Activated naive CD4-positive, alpha-beta T cell treated with anti-CD3 and anti-CD28 coated beads, Interleukin-2, amount 50 U/mL, for 24 hours (primary cell): ENCODE data around the gene RASGRP1.

Source experiments
- H3K27ac Mint-ChIP-seq: one replicate; pipeline ENCODE4 v1.8.0; 2021; ENCODE audit warnings: mild to moderate bottlenecking, mixed read lengths
- H3K27me3 Mint-ChIP-seq: one replicate; pipeline ENCODE4 v1.8.0; 2021; ENCODE audit warnings: mixed read lengths
- H3K36me3 Mint-ChIP-seq: one replicate; pipeline ENCODE4 v1.8.0; 2021; ENCODE audit warnings: mixed read lengths
- H3K4me1 Mint-ChIP-seq: one replicate; pipeline ENCODE4 v1.8.0; 2021; ENCODE audit warnings: mixed read lengths
- H3K4me3 Mint-ChIP-seq: one replicate; pipeline ENCODE4 v1.8.0; 2021; ENCODE audit warnings: mild to moderate bottlenecking, mixed read lengths
- H3K9me3 Mint-ChIP-seq: one replicate; pipeline ENCODE4 v1.8.0; 2021; ENCODE audit warnings: mixed read lengths

RASGRP1 gene

DNA sequence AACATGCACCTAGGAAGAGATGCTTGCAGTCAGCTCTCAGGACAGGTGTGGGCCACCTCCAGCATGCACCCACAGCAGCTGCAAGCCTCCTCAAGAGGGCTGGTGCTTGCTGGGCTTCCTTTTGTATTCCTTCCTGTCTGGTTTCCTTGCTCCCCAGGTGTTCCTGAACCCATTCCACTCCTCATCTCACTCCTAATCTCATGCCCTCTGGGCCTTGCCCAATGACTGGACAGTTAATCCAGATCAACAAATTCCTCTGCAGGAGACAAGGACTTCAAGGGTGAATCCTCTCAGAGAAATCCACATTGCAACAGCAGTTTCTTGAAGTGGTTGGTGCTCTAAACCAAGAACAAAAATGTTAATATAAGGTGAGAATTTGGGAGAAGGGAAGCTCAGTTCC, 30.7 kb downstream of the RASGRP1 start:
- no peaks in the 10 kb centered on the region for H3K27me3 Mint-ChIP-seq
- H3K9me3 Mint-ChIP-seq, result peaks cover 6% of the 10 kb centered on the region
- H3K4me3 Mint-ChIP-seq, result no peak overlapping the region
- peak overlapping the region; percentile 93 for H3K27ac Mint-ChIP-seq
- peaks cover 100% of the 10 kb centered on the region for H3K4me1 Mint-ChIP-seq
- peaks cover 25% of the 10 kb centered on the region for H3K36me3 Mint-ChIP-seq

DNA sequence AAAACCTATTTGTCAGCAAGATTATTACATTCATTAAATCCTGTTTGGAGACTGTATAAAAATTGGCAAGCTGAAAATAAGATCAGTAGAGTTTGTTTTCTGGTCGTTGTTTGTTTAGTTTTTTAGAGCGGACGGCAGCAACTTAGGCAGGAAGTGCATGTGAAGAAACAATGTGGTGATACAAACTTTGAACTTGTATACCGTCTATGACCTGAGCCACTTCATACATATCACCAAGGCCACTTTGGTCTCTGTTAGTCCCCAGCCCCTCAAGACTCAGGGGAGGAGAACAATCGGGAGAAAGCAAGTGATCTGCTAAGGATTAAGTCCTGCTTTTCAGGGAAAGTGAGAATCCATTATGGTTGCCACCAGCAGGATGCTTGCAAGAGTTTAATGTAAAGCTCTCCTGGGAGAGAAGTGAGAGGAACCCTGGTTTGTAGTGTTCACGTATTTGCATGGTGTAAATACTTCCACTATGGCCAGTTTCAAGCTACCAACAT, 31.1 kb downstream of the RASGRP1 start:
- Mint-ChIP-seq H3K27ac (peak overlapping the region; percentile 64), H3K36me3 (peaks cover 28% of the 10 kb centered on the region), H3K4me3 (peak overlapping the region; percentile 35)

DNA sequence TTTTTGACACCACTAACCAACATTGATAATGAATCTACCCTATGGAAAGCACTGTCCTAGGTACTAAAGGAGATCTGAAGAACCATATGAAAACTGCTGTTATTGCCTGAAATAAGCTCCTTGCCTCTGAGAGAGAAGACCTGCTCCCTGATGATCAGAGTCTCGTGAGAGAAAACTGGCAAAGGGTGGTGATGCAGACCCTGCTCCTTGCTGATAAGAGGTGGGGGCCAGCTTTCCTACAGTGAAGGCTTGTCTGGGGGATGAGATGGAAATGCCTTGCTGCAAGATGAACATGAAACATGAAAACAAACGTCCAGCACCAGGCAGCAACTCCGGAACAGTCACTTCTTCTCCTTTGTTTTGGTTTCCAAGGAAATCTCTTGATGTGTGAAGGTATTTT, 31.9 kb downstream of the RASGRP1 start:
- peaks cover 100% of the 10 kb centered on the region for H3K4me1 Mint-ChIP-seq
- H3K4me3 Mint-ChIP-seq, result peak overlapping the region; percentile 19
- H3K36me3 Mint-ChIP-seq, result peaks cover 33% of the 10 kb centered on the region
- H3K27me3 Mint-ChIP-seq, result no peaks in the 10 kb centered on the region
- H3K27ac Mint-ChIP-seq, result peak overlapping the region; percentile 64
- H3K9me3 Mint-ChIP-seq, result peaks cover 9% of the 10 kb centered on the region

More for the DNA sequence above, 31.1 kb downstream of the RASGRP1 start:
- H3K4me1 Mint-ChIP-seq, result peaks cover 100% of the 10 kb centered on the region
- peaks cover 9% of the 10 kb centered on the region for H3K9me3 Mint-ChIP-seq
- no peaks in the 10 kb centered on the region for H3K27me3 Mint-ChIP-seq

DNA sequence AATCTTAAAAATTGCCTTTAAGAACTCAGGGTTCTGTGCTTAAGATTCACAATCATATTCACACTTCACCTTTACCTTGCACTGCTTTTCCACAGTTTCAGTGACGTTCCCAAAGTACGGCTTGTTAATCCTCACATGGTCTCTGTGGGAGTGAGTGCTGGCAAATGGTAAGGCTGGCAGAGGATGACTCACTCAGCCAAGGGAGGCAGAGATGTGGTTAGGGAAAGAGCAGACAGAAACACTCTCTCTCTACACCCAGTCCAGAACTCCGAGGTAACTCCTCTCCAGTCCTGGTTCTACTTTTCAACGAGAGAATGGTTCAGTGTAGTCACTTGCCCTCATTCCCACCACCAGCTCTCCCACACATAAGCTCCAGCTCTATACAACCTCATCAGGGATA, 33.1 kb downstream of the RASGRP1 start:
- Mint-ChIP-seq H3K9me3 (peaks cover 9% of the 10 kb centered on the region), H3K4me1 (peaks cover 100% of the 10 kb centered on the region), H3K27me3 (no peaks in the 10 kb centered on the region), H3K4me3 (no peak overlapping the region), H3K27ac (peak overlapping the region; percentile 88), H3K36me3 (peaks cover 33% of the 10 kb centered on the region)

DNA sequence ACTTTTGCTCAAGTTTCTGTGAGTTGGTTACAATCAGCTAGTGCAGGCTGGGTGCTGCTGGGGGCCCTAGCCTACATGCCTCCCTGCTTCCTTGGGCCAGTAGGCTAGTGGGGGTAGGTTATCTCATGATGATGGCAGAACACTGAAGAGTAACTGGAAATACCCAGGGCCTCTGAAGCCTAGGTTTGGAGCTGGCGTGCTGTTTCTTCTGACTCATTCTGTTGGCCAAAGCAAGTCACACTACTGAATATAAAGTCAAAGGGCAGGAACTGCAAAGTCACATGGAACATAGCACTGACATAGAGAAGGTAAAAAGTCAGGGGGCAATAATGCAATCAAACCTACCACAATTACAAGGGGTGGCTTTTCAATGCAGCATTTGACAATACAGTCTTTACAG, 34.5 kb downstream of the RASGRP1 start:
- Mint-ChIP-seq H3K36me3 (peaks cover 28% of the 10 kb centered on the region), H3K9me3 (peaks cover 9% of the 10 kb centered on the region), H3K4me3 (peak overlapping the region; percentile 16), H3K27ac (peak overlapping the region; percentile 87), H3K27me3 (no peaks in the 10 kb centered on the region), H3K4me1 (peaks cover 100% of the 10 kb centered on the region)

DNA sequence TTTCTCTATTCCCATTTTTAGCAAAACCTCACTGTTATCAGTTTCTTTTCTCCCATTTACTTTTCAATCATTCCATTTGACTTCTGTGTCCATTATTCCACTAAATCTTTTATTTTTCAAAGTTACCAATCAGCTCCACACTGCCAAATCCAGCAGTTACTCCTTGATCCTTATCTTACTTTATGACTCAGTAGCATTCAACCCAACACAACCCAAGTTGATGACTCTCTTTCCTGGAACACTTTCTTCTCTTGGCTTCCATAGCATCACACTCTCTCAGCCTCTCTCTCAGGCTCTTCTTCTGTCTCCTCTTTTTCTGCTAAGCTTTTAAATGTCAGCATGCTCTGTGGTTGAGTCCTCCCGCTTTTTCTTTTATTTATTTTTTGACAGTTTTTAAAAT, 36.3 kb downstream of the RASGRP1 start:
- Mint-ChIP-seq H3K4me3 (no peak overlapping the region), H3K27me3 (no peaks in the 10 kb centered on the region), H3K27ac (peak overlapping the region; percentile 83), H3K36me3 (peaks cover 31% of the 10 kb centered on the region), H3K9me3 (peaks cover 9% of the 10 kb centered on the region), H3K4me1 (peaks cover 96% of the 10 kb centered on the region)

DNA sequence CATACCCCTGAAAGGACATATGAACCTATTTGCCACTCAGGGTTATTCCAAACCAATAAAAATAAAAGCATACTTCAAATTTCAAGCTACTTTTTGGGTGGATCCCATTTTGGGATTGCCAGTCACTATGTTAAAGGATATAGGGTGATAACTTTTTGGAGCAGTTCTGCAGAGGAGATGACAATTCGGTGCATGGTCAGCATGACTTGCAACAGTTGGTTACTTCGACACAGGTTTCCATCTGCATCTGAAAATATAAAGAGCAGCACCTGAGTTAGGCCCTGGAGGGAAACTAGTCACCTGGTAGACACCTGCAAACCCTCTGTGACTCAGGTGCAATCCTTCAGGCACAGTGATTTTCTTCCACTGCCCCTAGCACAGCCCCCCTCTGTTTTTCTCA, 38.5 kb downstream of the RASGRP1 start:
- H3K36me3 Mint-ChIP-seq, result peaks cover 28% of the 10 kb centered on the region
- H3K4me3 Mint-ChIP-seq, result no peak overlapping the region

DNA sequence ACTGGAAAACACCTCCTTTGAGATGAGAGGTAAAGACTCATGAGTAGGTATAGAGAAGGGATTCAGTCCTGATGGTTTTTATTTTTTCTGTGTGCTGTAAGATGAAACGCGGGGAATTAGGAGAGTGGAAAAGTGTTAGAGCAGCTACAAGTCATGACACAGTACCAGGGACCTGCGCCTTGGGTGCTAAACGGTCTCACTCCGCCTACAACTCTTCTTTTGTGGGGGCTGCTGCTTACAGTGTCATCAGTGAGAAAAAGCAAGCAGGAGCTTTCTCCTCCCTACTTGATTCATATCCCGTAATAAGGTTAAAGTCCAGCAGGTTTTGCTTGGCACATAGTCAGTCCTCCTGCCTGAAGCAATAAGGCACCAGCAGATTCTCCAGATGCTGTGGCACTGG, 39.1 kb downstream of the RASGRP1 start:
- peaks cover 28% of the 10 kb centered on the region for H3K36me3 Mint-ChIP-seq
- no peak overlapping the region for H3K4me3 Mint-ChIP-seq
- H3K4me1 Mint-ChIP-seq, result peaks cover 88% of the 10 kb centered on the region
- no peaks in the 10 kb centered on the region for H3K27me3 Mint-ChIP-seq
- H3K9me3 Mint-ChIP-seq, result peaks cover 9% of the 10 kb centered on the region
- peak overlapping the region; percentile 57 for H3K27ac Mint-ChIP-seq

More for the DNA sequence above, 38.5 kb downstream of the RASGRP1 start:
- no peaks in the 10 kb centered on the region for H3K27me3 Mint-ChIP-seq
- H3K4me1 Mint-ChIP-seq, result peaks cover 94% of the 10 kb centered on the region
- no peak overlapping the region for H3K27ac Mint-ChIP-seq
- H3K9me3 Mint-ChIP-seq, result peaks cover 9% of the 10 kb centered on the region

DNA sequence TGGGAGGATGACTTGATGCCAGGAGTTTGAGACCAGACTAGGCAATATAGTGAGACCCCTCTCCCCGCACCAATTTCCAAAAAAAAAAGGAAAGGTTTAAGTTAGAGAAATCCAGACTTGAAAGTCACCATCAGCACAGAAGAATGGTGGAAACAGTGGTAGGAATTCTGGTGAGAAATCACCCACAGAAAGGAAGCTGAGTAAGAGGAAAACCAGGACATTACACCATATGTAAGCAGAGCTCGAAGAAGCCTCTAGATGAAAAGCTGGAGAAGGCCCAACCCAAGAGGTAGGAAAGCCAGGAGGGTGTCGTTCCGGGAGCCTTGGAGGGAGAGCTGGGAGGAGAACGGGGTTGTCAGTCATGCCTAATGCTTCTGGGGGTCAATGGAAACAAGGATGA, 40.5 kb downstream of the RASGRP1 start:
- Mint-ChIP-seq H3K27ac (peak overlapping the region; percentile 84), H3K9me3 (peaks cover 5% of the 10 kb centered on the region), H3K36me3 (peaks cover 20% of the 10 kb centered on the region), H3K4me1 (peaks cover 86% of the 10 kb centered on the region), H3K4me3 (no peak overlapping the region), H3K27me3 (no peaks in the 10 kb centered on the region)

DNA sequence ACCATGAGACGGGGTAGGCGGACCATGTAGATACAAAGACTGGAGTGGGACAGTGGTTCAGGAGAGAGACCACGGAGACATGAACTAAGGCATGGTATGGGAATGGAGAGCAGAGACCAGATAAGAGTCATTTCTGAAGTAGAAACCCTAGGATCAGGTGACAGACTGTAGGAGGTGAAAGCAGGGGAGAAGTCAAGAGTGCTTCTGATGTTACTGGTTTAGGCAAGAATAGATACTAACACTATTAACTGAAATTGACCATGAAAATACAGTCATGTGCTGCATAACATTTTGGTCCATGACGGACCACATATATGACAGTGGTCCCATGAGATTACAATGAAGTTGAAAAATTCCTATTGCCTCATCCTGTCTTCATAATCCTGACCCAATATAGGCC, 41.7 kb downstream of the RASGRP1 start:
- Mint-ChIP-seq H3K27me3 (no peaks in the 10 kb centered on the region), H3K9me3 (no peaks in the 10 kb centered on the region), H3K36me3 (peaks cover 12% of the 10 kb centered on the region), H3K27ac (peak overlapping the region; percentile 73), H3K4me1 (peaks cover 80% of the 10 kb centered on the region), H3K4me3 (no peak overlapping the region)

DNA sequence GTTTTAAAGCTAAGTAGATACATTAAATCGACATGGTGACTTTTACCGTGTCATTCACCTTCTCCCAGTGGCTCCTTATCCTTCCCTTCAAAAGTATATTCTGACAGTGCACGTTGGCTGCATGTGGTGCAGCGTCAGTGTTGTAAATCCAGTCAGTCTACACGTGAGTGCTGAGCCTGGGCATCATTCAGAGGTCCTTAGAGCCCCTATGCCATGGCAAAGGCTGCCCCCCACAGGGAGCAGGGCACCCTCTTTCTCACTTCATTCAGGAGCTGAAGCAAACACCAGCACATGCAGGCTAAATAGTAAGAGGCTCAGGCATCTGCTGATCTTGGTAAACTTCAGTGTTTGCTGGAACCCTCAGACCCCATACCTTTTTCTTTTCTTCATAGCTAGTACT, 43.3 kb downstream of the RASGRP1 start:
- Mint-ChIP-seq H3K27me3 (no peaks in the 10 kb centered on the region), H3K4me3 (no peak overlapping the region), H3K4me1 (peaks cover 70% of the 10 kb centered on the region), H3K27ac (peak overlapping the region; percentile 91), H3K36me3 (peaks cover 11% of the 10 kb centered on the region), H3K9me3 (no peaks in the 10 kb centered on the region)

DNA sequence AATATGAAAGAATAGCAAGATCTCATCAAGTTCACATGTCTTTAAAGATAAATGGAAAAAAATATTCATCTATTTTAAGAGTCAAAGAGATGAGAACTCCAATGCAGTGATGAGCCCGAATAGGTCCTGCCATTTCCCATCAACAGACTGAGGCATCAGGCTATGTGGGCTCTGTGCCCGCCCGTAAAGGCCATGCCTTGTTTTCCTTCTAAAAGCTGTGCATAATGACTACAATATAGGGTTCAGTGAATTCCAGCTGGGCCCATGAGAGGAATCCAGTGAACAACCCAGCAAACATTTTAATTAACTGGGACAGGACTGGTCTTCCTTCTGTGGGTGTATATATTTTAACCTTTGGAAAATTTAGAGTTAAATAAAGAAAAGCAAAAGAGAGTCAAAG, 44.6 kb downstream of the RASGRP1 start:
- H3K36me3 Mint-ChIP-seq, result peaks cover 11% of the 10 kb centered on the region

DNA sequence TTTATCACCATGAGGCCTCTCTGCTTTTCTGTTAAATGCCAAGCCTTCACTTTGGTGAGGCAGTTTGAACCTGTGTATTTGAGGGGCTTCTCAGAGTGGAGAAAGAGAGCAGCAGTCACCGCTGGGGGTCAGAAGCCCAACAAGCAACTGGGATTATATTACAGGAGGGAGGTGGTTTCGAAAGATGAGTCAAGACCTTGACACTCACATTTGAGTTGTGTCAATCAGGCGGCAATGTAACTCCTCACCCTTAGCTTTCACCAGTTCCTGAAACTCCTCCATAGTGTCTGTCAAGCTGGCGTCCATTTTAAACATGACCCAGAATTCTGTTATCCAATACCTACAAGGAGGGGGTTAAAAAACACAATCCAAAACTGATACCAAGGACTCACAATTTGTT, 46.5 kb downstream of the RASGRP1 start:
- no peaks in the 10 kb centered on the region for H3K9me3 Mint-ChIP-seq
- H3K4me3 Mint-ChIP-seq, result no peak overlapping the region
- H3K27ac Mint-ChIP-seq, result peak overlapping the region; percentile 92
- no peaks in the 10 kb centered on the region for H3K27me3 Mint-ChIP-seq
- H3K36me3 Mint-ChIP-seq, result peaks cover 6% of the 10 kb centered on the region
- H3K4me1 Mint-ChIP-seq, result peaks cover 59% of the 10 kb centered on the region

More for the DNA sequence above, 44.6 kb downstream of the RASGRP1 start:
- Mint-ChIP-seq H3K4me1 (peaks cover 65% of the 10 kb centered on the region), H3K27ac (peak overlapping the region; percentile 76), H3K27me3 (no peaks in the 10 kb centered on the region), H3K9me3 (no peaks in the 10 kb centered on the region), H3K4me3 (no peak overlapping the region)

DNA sequence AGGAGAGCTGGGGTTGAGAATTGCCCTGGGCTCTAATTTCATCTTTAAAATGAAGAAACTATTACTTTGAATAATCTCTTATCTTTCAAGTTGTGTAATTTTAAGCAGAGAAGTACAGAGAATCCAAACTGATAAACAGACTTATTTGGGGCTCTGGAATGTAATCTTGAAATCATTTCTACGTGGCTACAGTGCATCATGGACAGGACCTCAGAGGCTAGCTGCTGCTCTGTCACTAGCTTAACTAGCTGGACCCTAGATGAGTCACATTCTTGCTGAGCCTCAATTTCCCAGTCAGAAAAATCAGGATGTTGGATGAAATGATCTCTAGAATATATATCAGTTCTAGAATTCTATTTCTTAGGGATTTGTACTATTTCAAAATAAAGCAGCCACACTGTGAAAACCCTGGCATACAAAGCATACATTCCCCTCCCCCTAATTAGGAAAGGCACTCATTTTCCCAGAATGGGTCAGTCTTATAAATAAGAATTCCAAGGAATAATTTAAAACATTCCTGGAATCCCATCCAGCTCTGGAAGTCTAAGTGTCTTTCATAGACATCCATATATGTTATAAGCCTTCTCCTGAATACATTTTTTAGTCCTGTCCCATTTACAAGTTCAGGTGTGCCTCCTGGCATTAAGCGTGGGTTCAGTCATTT, 47.2 kb downstream of the RASGRP1 start:
- Mint-ChIP-seq H3K27me3 (no peaks in the 10 kb centered on the region), H3K4me1 (peaks cover 52% of the 10 kb centered on the region), H3K36me3 (peaks cover 6% of the 10 kb centered on the region), H3K9me3 (no peaks in the 10 kb centered on the region), H3K4me3 (no peak overlapping the region), H3K27ac (peak overlapping the region; percentile 92)

DNA sequence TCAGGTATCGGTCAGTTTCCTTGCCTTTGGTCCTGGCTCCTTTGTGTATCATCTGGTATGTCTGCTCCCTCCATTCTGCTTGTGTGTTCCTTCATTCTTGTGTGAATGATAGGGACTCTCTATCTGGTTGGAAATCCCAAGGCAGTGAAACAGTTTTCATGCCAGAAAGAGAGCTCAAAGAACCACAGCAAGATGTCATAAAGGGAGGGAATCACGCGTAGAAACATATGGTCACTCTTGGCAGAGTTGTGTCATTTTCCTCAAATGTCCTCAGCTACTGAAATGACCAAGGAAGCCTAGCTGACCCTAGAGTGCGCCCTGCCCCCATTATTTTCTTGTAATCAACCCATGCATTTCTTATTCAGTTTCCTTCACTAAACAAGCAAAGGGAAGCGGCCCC, 48.0 kb downstream of the RASGRP1 start:
- Mint-ChIP-seq H3K4me3 (no peak overlapping the region), H3K27me3 (no peaks in the 10 kb centered on the region), H3K36me3 (peaks cover 6% of the 10 kb centered on the region), H3K4me1 (peaks cover 44% of the 10 kb centered on the region), H3K9me3 (no peaks in the 10 kb centered on the region), H3K27ac (peak overlapping the region; percentile 80)

DNA sequence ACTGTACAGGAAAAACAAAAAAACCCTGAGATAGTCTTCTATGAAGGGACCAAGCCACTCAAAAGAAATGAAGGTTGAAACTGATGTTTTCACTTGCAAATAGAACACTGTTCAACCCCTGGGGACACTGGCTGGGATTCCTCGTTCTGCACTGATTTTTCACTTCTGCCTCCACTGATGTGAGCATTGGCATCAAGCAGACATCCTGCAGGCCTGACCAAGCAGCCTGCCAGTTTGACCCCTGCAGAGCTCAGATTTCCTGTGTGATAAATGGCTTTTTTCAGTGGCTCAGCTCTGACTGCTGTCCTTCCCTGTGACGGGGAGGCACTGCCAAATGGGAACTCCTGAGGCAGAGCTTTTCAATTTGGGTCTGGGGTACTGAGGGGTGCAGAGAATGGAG, 50.0 kb downstream of the RASGRP1 start:
- no peaks in the 10 kb centered on the region for H3K9me3 Mint-ChIP-seq
- H3K4me1 Mint-ChIP-seq, result peaks cover 36% of the 10 kb centered on the region
- H3K27ac Mint-ChIP-seq, result peak overlapping the region; percentile 31
- no peak overlapping the region for H3K4me3 Mint-ChIP-seq
- peaks cover 9% of the 10 kb centered on the region for H3K36me3 Mint-ChIP-seq
- H3K27me3 Mint-ChIP-seq, result no peaks in the 10 kb centered on the region

DNA sequence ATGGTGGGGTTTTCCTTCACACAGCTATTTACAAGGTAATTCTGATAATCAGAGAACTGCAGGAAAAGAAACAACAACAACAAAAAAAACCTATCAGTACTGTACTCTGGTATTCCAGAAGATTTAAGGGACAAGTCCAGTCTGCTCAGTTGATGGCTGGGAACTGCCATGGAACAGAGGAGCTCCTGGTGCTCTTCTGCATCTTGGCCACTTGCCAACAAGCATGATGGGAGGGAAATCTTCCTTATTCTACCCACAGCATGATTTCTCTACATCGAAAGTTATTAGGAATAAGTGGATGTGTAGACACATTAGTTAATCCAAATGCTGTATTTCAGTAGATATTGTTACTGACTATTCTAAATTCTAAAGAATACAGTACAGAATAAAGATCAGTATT, 51.7 kb downstream of the RASGRP1 start:
- Mint-ChIP-seq H3K27me3 (no peaks in the 10 kb centered on the region), H3K4me3 (no peak overlapping the region), H3K27ac (peak overlapping the region; percentile 77), H3K9me3 (no peaks in the 10 kb centered on the region), H3K36me3 (peaks cover 7% of the 10 kb centered on the region), H3K4me1 (peaks cover 28% of the 10 kb centered on the region)
